Measurements from ENCODE around the gene CDH4.

CDH4 gene

DNA sequence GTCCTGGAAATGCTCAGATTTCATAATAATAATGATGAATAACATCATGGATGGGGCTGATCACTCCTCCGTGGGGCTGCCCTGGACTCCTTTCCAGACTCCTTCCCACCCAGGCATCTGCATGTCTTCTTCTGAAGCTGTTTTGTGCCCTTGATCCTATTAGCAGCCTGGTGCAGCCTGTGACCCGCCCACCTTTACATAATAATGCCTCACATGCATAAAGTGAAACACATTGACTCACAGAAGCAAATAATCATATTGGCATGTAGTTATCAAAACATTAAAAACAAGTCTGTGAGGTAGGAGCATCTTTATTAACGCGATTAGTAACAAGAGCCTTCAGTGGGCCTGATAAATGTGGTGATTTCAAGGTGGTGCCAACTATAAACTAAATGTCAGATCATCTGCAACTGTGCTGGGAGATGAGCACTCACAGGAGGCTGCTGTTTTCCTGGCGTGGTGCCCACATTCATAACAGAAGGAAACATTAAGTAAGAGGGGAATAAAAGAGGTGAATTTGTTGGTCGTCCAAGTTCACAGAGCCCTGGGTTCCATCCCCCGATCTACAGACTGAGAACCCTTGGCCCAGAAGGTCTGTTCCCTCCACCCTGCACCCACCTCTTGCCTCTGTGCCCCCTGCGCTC is 344.7 kb downstream of the CDH4 start:
- Histone ChIP-seq H3K36me3 (ENCODE audit: control insufficient read depth, insufficient read depth, low read length) (no peaks in the 10 kb centered on the region), H3K27me3 (ENCODE audit: control insufficient read depth, insufficient read depth, low read length) (no peaks in the 10 kb centered on the region), H3K4me3 (ENCODE audit: low read length) (no peak overlapping the region), H3K4me1 (ENCODE audit: control insufficient read depth, insufficient read depth, low read length) (no peaks in the 10 kb centered on the region), H3K9ac (ENCODE audit: low read length) (no peak overlapping the region), H3K27ac (ENCODE audit: low read depth, low read length) (no peak overlapping the region)

DNA sequence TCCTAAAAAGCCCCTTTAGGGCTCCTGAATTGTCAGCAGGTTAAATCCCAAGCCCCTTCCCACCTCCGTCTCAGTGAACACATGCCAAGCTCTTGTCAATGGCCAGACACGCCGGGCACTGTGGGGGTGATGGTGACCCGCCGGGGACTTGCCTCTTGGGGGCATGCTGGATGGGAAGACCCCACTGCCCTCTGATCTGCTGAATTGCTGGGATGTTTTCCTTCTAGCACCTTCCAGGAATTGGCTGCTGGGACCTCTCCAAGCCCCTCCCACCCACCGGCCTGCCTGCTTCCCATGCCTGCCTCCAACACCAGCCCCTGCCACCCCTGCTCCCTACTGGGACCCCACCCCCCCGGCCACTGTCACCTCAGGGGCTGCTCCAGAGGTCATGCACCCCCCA is 345.9 kb downstream of the CDH4 start:
- H3K27me3 ChIP-seq (ENCODE audit: control insufficient read depth, insufficient read depth, low read length): no peaks in the 10 kb centered on the region
- no peak overlapping the region for H3K9ac ChIP-seq (ENCODE audit: low read length)
- no peak overlapping the region for H3K4me3 ChIP-seq (ENCODE audit: low read length)
- no peaks in the 10 kb centered on the region for H3K36me3 ChIP-seq (ENCODE audit: control insufficient read depth, insufficient read depth, low read length)
- H3K4me1 ChIP-seq (ENCODE audit: control insufficient read depth, insufficient read depth, low read length): no peaks in the 10 kb centered on the region
- no peak overlapping the region for H3K27ac ChIP-seq (ENCODE audit: low read depth, low read length)

DNA sequence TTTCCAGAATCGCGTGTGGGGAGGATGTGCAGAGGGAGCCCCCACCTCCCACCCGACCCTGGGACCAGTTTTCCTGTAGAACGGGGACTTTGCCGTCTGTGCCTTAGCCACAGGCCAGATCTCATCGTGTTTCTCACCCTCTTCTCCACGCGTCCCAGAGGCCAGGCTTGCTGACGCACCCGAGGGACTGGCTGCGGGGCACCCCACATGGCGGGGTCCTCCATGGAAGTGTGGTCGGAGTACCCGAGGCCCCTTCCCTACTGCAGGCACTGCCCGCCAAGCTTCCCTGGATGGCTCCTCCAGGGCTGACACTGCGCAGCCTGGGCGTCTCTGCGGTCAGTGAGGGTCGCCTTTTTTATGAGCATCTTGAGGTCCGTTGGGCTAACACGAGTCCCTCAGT is 346.5 kb downstream of the CDH4 start:
- Histone ChIP-seq H3K27me3 (ENCODE audit: control insufficient read depth, insufficient read depth, low read length) (no peaks in the 10 kb centered on the region), H3K27ac (ENCODE audit: low read depth, low read length) (no peak overlapping the region), H3K4me1 (ENCODE audit: control insufficient read depth, insufficient read depth, low read length) (no peaks in the 10 kb centered on the region), H3K36me3 (ENCODE audit: control insufficient read depth, insufficient read depth, low read length) (no peaks in the 10 kb centered on the region), H3K9ac (ENCODE audit: low read length) (no peak overlapping the region), H3K4me3 (ENCODE audit: low read length) (no peak overlapping the region)

DNA sequence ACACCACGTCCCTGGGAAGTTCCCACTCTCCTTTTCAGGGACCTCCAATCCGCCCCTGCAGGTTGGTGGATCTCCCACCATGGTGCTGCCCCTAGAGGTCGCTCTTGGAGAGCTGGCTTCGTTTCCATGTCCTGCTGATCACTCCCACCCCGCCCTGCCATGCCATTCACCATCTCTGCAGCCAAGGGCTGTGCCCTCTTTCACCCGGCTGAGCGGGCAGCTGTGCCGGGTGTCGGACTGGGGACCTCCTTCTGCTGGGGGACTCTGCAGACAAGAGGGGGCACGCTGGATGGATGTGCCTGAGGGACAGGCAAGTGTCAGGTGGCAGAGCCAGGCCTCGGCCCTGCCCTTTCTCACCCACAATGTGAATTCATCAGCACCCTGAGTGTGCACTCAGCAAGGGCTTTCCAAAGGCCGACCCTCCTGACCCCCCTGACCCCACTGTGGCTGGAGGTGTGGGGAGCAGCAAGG is 347.0 kb downstream of the CDH4 start:
- Histone ChIP-seq H3K36me3 (ENCODE audit: control insufficient read depth, insufficient read depth, low read length) (no peaks in the 10 kb centered on the region), H3K4me1 (ENCODE audit: control insufficient read depth, insufficient read depth, low read length) (no peaks in the 10 kb centered on the region), H3K4me3 (ENCODE audit: low read length) (no peak overlapping the region), H3K27ac (ENCODE audit: low read depth, low read length) (no peak overlapping the region), H3K27me3 (ENCODE audit: control insufficient read depth, insufficient read depth, low read length) (no peaks in the 10 kb centered on the region), H3K9ac (ENCODE audit: low read length) (no peak overlapping the region)

DNA sequence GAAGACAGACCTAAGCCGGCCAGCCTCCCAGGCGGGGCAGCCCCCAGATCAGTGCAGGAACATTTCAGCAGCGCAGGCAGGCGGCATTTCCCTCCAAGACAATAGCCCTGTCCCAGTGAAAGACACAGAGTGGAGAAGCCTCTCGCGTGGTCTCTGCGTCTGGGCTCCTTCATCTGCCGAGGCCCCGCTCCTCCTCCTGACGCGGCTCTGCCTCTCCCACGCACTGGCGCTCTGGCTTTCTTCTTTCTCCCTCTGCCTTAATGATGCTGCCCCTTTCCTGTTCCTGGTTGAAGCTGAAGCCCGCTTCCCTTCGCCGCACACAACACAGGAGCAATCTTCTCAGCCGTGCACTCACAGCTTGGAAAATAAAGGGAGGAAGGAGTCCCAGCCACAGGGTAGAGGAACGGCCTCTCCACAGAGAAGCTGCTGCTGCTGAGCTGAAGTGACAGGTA is 347.5 kb downstream of the CDH4 start:
- no peak overlapping the region for H3K27ac ChIP-seq (ENCODE audit: low read depth, low read length)
- no peak overlapping the region for H3K4me3 ChIP-seq (ENCODE audit: low read length)
- H3K4me1 ChIP-seq (ENCODE audit: control insufficient read depth, insufficient read depth, low read length): no peaks in the 10 kb centered on the region
- no peak overlapping the region for H3K9ac ChIP-seq (ENCODE audit: low read length)
- no peaks in the 10 kb centered on the region for H3K27me3 ChIP-seq (ENCODE audit: control insufficient read depth, insufficient read depth, low read length)
- H3K36me3 ChIP-seq (ENCODE audit: control insufficient read depth, insufficient read depth, low read length): no peaks in the 10 kb centered on the region

DNA sequence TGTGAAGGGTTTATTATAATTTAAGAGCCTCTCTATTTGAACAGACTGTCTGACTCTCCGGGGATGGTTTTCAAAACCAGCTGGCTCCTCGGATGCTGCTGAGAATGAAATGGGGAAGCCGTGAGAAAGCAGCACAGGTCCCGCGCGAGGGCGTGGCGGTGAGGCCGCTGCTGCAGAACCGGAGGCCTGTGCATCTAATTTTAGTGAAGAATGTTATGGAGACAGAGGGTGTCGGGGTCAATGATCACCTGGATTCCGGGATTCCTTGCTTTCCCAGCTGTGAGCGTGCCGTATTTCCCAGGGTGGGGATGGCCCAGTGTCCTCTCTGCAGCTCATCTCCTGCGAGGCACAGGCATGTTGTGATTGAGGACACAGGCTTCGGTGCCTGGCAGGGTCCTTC is 348.0 kb downstream of the CDH4 start:
- Histone ChIP-seq H3K27ac (ENCODE audit: low read depth, low read length) (no peak overlapping the region), H3K9ac (ENCODE audit: low read length) (no peak overlapping the region)

DNA sequence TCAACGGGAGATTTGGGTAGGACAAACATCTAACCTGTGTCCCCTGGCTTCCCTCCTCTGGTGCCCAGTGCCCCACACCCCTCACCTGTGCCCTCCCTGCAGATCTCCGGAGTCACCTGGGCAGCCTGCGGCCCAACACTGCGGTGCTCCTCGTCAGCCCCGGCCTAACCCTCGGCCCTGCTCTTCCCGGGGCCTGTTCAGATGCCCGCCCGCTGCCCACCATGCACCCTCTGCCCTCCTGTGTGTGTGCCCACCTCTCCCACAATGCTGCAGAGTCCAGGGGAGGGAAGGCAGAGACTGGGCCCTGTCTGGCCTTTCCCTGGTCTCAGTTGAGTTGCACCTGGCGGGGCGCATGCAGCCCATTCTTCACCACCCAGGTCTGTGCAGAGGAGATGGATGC is 349.3 kb downstream of the CDH4 start:
- Histone ChIP-seq H3K9ac (ENCODE audit: low read length) (no peak overlapping the region), H3K4me3 (ENCODE audit: low read length) (no peak overlapping the region), H3K27me3 (ENCODE audit: control insufficient read depth, insufficient read depth, low read length) (no peaks in the 10 kb centered on the region), H3K27ac (ENCODE audit: low read depth, low read length) (no peak overlapping the region), H3K4me1 (ENCODE audit: control insufficient read depth, insufficient read depth, low read length) (no peaks in the 10 kb centered on the region), H3K36me3 (ENCODE audit: control insufficient read depth, insufficient read depth, low read length) (no peaks in the 10 kb centered on the region)

More for the DNA sequence above, 348.0 kb downstream of the CDH4 start:
- H3K36me3 ChIP-seq (ENCODE audit: control insufficient read depth, insufficient read depth, low read length): no peaks in the 10 kb centered on the region
- H3K4me3 ChIP-seq (ENCODE audit: low read length): no peak overlapping the region
- H3K4me1 ChIP-seq (ENCODE audit: control insufficient read depth, insufficient read depth, low read length): no peaks in the 10 kb centered on the region
- no peaks in the 10 kb centered on the region for H3K27me3 ChIP-seq (ENCODE audit: control insufficient read depth, insufficient read depth, low read length)

DNA sequence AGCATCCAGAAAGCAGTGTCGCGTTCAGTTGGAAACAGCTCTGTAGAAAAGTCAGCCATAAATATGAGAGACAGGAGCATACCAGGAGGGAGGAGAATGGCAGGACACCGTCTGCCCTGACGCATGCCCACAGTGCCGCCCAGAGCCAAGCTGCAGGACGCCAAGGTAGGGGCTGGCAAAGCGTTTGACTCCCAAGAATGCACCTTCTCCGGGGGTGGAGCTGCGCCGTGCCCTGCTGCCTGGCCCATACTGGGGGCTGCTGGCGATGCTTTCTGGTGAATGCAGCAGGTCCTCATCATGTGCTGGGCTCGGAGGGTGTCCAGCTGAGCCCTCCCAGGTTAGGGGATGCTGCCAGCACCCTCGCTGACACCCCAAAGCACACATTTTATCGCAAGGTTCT is 349.8 kb downstream of the CDH4 start:
- no peaks in the 10 kb centered on the region for H3K27me3 ChIP-seq (ENCODE audit: control insufficient read depth, insufficient read depth, low read length)
- no peaks in the 10 kb centered on the region for H3K4me1 ChIP-seq (ENCODE audit: control insufficient read depth, insufficient read depth, low read length)
- no peak overlapping the region for H3K9ac ChIP-seq (ENCODE audit: low read length)
- H3K27ac ChIP-seq (ENCODE audit: low read depth, low read length): no peak overlapping the region
- H3K4me3 ChIP-seq (ENCODE audit: low read length): no peak overlapping the region
- H3K36me3 ChIP-seq (ENCODE audit: control insufficient read depth, insufficient read depth, low read length): no peaks in the 10 kb centered on the region

DNA sequence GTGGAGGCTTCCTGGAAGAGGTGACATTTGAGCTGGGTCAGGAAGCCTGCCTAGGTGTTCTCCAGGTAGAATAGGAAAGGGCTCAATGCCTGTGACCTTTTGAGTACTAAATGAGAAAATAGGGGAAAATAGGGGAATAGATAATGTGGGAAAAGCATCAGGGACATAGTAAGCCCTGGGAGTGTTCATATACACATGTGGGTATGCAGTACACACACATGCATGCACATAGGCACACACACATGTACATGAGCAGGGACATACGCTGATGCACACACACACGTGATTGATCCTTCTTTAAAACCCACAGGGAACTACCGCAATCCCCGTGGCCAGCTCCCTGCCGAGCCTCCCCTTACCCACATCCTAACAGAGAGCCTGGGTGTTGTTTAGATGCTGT is 351.7 kb downstream of the CDH4 start:
- Histone ChIP-seq H3K27me3 (ENCODE audit: control insufficient read depth, insufficient read depth, low read length) (no peaks in the 10 kb centered on the region), H3K9ac (ENCODE audit: low read length) (no peak overlapping the region), H3K27ac (ENCODE audit: low read depth, low read length) (no peak overlapping the region), H3K4me1 (ENCODE audit: control insufficient read depth, insufficient read depth, low read length) (no peaks in the 10 kb centered on the region), H3K36me3 (ENCODE audit: control insufficient read depth, insufficient read depth, low read length) (no peaks in the 10 kb centered on the region), H3K4me3 (ENCODE audit: low read length) (no peak overlapping the region)

DNA sequence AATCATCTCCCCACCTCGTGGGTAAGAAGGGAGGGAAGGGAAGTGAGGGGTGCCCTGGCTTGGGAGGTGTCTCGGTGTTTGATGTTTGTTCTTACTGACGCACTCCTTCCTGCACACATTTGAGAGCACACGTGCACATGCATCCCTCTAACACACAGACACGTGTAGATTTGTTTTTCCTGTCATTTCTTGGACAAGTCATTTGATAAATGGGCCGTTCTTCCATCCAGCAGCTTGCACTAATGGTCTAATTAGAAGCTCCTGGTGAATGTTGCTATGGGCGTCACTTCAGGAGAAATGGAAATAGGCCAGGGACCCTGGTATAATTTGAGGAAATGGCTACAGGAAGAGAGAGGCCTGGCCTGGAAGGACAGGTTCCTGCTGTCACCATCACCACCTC is 352.5 kb downstream of the CDH4 start:
- H3K9ac ChIP-seq (ENCODE audit: low read length): no peak overlapping the region
- no peaks in the 10 kb centered on the region for H3K27me3 ChIP-seq (ENCODE audit: control insufficient read depth, insufficient read depth, low read length)
- no peaks in the 10 kb centered on the region for H3K36me3 ChIP-seq (ENCODE audit: control insufficient read depth, insufficient read depth, low read length)
- no peak overlapping the region for H3K27ac ChIP-seq (ENCODE audit: low read depth, low read length)
- H3K4me1 ChIP-seq (ENCODE audit: control insufficient read depth, insufficient read depth, low read length): no peaks in the 10 kb centered on the region
- H3K4me3 ChIP-seq (ENCODE audit: low read length): no peak overlapping the region

DNA sequence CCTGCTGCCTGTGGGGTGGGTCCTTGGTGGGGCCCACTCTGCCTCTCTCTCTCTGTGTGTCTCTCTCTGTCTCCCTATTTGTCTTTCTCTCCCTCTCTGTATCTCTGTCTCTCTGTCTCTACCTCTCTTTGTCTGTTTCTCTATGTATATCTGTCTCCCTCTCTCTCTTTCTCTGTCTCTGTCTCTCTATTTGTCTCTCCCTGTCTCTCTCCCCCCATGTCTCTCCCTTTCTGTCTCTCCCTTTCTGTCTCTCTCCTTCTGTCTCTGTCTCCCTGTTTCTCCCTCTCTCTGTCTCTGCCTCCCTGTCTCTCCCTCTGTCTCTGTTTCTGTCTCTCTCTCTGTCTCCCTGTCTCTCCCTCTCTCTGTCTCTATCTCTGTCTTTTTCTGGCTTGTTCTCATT is 353.2 kb downstream of the CDH4 start:
- Histone ChIP-seq H3K27ac (ENCODE audit: low read depth, low read length) (no peak overlapping the region), H3K36me3 (ENCODE audit: control insufficient read depth, insufficient read depth, low read length) (no peaks in the 10 kb centered on the region), H3K27me3 (ENCODE audit: control insufficient read depth, insufficient read depth, low read length) (no peaks in the 10 kb centered on the region), H3K4me1 (ENCODE audit: control insufficient read depth, insufficient read depth, low read length) (no peaks in the 10 kb centered on the region), H3K9ac (ENCODE audit: low read length) (no peak overlapping the region), H3K4me3 (ENCODE audit: low read length) (no peak overlapping the region)

DNA sequence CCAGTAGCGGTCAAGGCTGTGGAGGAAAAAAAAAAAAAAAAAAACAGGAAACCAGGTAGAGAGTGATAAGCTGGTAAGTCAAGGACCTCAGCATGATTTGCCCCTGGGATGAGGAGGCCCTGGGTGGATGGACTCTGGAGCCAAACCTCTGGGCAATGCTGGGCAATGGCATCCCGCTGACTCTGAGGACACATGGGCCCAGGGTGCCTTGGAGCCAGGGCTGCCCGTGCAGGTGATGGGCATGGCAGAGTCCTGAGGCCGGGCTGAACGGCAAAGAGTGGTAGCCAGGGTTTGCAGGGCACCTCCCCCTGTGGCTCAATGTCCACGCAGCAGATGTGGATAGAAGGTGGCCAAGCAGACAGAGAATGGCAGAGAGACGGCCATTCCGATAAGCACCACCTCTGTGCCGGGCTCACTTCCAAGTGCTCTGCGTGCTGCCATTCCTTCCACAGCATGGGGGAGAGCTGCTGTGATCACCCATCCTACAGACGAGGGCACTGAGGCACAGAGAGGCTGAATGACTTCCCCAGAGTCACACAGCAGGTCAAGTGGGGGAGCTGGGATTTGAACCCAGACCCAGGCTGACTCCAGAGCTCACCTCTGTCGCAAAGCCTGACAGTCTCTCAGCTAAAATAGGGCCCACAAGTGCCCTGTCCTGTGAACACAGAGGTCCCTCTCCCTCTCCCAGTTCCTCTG is 353.9 kb downstream of the CDH4 start:
- H3K4me1 ChIP-seq (ENCODE audit: control insufficient read depth, insufficient read depth, low read length): no peaks in the 10 kb centered on the region

More for the DNA sequence above, 353.9 kb downstream of the CDH4 start:
- Histone ChIP-seq H3K4me3 (ENCODE audit: low read length) (no peak overlapping the region), H3K9ac (ENCODE audit: low read length) (no peak overlapping the region), H3K27me3 (ENCODE audit: control insufficient read depth, insufficient read depth, low read length) (no peaks in the 10 kb centered on the region), H3K36me3 (ENCODE audit: control insufficient read depth, insufficient read depth, low read length) (no peaks in the 10 kb centered on the region), H3K27ac (ENCODE audit: low read depth, low read length) (no peak overlapping the region)
